DOHH2 (cell line): Measurements from ENCODE around the gene ELP1.
"Not testable (repeated sequence)": the region's sequence is repeated elsewhere in the genome, so short reads cannot be mapped to it uniquely, and the experiment has no call there.

Experiments used
- H3F3A ChIP-seq: fragments of 200-600 bp; sonication (generic), shearing (Covaris generic); 2 replicates; pipeline ENCODE4 v1.6.0; 2016; ENCODE audit warnings: antibody characterized with exemption, mild to moderate bottlenecking; ENCODE audit not compliant: control insufficient read depth, insufficient read depth
- H3K27ac ChIP-seq: fragments of 200-600 bp; sonication (generic); 2 replicates; pipeline ENCODE4 v1.5.1; 2014; ENCODE audit warnings: low read depth, mild to moderate bottlenecking, low read length, moderate library complexity
- H3K27me3 ChIP-seq: fragments of 200-600 bp; sonication (generic); 2 replicates; pipeline ENCODE4 v1.6.1; 2014; ENCODE audit warnings: mild to moderate bottlenecking, low read length, mixed read lengths; ENCODE audit not compliant: control insufficient read depth
- H3K36me3 ChIP-seq: fragments of 200-600 bp; sonication (generic); 2 replicates; pipeline ENCODE4 v1.6.1; 2014; ENCODE audit warnings: mild to moderate bottlenecking, low read length, moderate library complexity, mixed read lengths; ENCODE audit not compliant: control insufficient read depth
- H3K4me1 ChIP-seq: fragments of 200-600 bp; sonication (generic); 2 replicates; pipeline ENCODE4 v1.6.1; 2014; ENCODE audit warnings: mild to moderate bottlenecking, low read length, mixed read lengths; ENCODE audit not compliant: control insufficient read depth
- H3K4me2 ChIP-seq: fragments of 200-600 bp; sonication (generic); 2 replicates; pipeline ENCODE4 v1.6.0; 2014; ENCODE audit warnings: mild to moderate bottlenecking, low read length, moderate library complexity
- H3K4me3 ChIP-seq: fragments of 200-600 bp; sonication (generic); 2 replicates; pipeline ENCODE4 v1.5.1; 2014; ENCODE audit warnings: mild to moderate bottlenecking, low read length, mixed read lengths
- H3K79me2 ChIP-seq: fragments of 200-600 bp; sonication (generic); 2 replicates; pipeline ENCODE4 v1.6.1; 2014; ENCODE audit warnings: mild to moderate bottlenecking, low read length, mixed read lengths; ENCODE audit not compliant: control insufficient read depth
- H3K9me2 ChIP-seq: fragments of 200-600 bp; sonication (generic); replicated peaks from 2 replicates; pipeline ENCODE4 v1.6.1; 2014; ENCODE audit warnings: mild to moderate bottlenecking, low read length, mixed read lengths; ENCODE audit not compliant: control insufficient read depth
- H3K9me3 ChIP-seq: fragments of 200-600 bp; sonication (generic); 2 replicates; pipeline ENCODE4 v1.6.1; 2014; ENCODE audit warnings: antibody characterized with exemption, low read length, mixed read lengths; ENCODE audit not compliant: control insufficient read depth, insufficient read depth
- H4K20me1 ChIP-seq: fragments of 200-600 bp; sonication (generic); 2 replicates; pipeline ENCODE4 v1.6.0; 2014; ENCODE audit warnings: low read depth, mild to moderate bottlenecking, antibody characterized with exemption, low read length, moderate library complexity; ENCODE audit not compliant: control insufficient read depth, insufficient read depth
- CTCF ChIP-seq: fragments of 200-600 bp; sonication (generic); IDR thresholded peaks from one replicate; pipeline ENCODE4 v1.5.1; 2014; ENCODE audit warnings: antibody characterized with exemption, mild to moderate bottlenecking, low read depth, low read length; ENCODE audit not compliant: poor library complexity, severe bottlenecking
- EZH2phosphoT487 ChIP-seq: fragments of 200-600 bp; sonication (generic); IDR thresholded peaks from 2 replicates; pipeline ENCODE4 v1.6.1; 2017; ENCODE audit warnings: borderline replicate concordance, mild to moderate bottlenecking, antibody characterized with exemption, low read length, moderate library complexity, mixed read lengths

The ELP1 gene

GRCh38 chr9:108897324-108898096 lies 36.4 kb downstream of the ELP1 start:
- Histone ChIP-seq H3K27ac (no peak overlapping the region), H3K9me3 (no peaks in the 10 kb centered on the region), H3K79me2 (no peaks in the 10 kb centered on the region), H3K9me2 (no peaks in the 10 kb centered on the region), H3K36me3 (peaks cover 88% of the 10 kb centered on the region), H3K4me3 (no peak overlapping the region), H4K20me1 (no peaks in the 10 kb centered on the region), H3K4me2 (no peak overlapping the region), H3K27me3 (no peaks in the 10 kb centered on the region), H3K4me1 (no peaks in the 10 kb centered on the region), H3F3A (no peaks in the 10 kb centered on the region)
- TF ChIP-seq EZH2phosphoT487, result no peak
- TF ChIP-seq CTCF, result no peak

GRCh38 chr9:108894225-108894997 lies 39.5 kb downstream of the ELP1 start:
- H3K27ac ChIP-seq, result no peak overlapping the region
- no peak overlapping the region for H3K4me2 ChIP-seq
- no peak for TF ChIP-seq CTCF
- no peak for TF ChIP-seq EZH2phosphoT487
- no peaks in the 10 kb centered on the region for H3K27me3 ChIP-seq
- H3K4me3 ChIP-seq, result no peak overlapping the region
- H3K9me2 ChIP-seq, result no peaks in the 10 kb centered on the region
- no peaks in the 10 kb centered on the region for H3K4me1 ChIP-seq
- no peaks in the 10 kb centered on the region for H3K79me2 ChIP-seq
- no peaks in the 10 kb centered on the region for H4K20me1 ChIP-seq
- H3F3A ChIP-seq, result no peaks in the 10 kb centered on the region
- H3K36me3 ChIP-seq, result peaks cover 86% of the 10 kb centered on the region
- no peaks in the 10 kb centered on the region for H3K9me3 ChIP-seq

GRCh38 chr9:108889649-108890067 lies 44.3 kb downstream of the ELP1 start:
- H3K9me2 ChIP-seq, result no peaks in the 10 kb centered on the region
- H3K9me3 ChIP-seq, result no peaks in the 10 kb centered on the region
- no peak for TF ChIP-seq EZH2phosphoT487
- TF ChIP-seq CTCF, result no peak
- H3K4me2 ChIP-seq, result no peak overlapping the region
- no peaks in the 10 kb centered on the region for H3F3A ChIP-seq
- no peak overlapping the region for H3K27ac ChIP-seq
- H3K79me2 ChIP-seq, result no peaks in the 10 kb centered on the region
- peaks cover 8% of the 10 kb centered on the region for H3K4me1 ChIP-seq
- H4K20me1 ChIP-seq, result no peaks in the 10 kb centered on the region
- no peaks in the 10 kb centered on the region for H3K27me3 ChIP-seq
- H3K36me3 ChIP-seq, result peaks cover 68% of the 10 kb centered on the region
- no peak overlapping the region for H3K4me3 ChIP-seq

GRCh38 chr9:108886594-108887271 lies 47.2 kb downstream of the ELP1 start:
- not testable (repeated sequence) for H3K27me3 ChIP-seq, H4K20me1 ChIP-seq, H3K4me1 ChIP-seq, H3K79me2 ChIP-seq, H3K9me2 ChIP-seq, H3K4me2 ChIP-seq, H3K4me3 ChIP-seq, H3F3A ChIP-seq, H3K27ac ChIP-seq, H3K9me3 ChIP-seq
- peaks cover 60% of the 10 kb centered on the region for H3K36me3 ChIP-seq
